GM12892 (cell line): Measurements from ENCODE around the gene CDHR3.

Source experiments
- POLR2A ChIP-seq: IDR thresholded peaks from 2 replicates; pipeline ENCODE4 v1.6.1; 2011; ENCODE audit warnings: low read depth, low read length, control low read depth
- POLR2AphosphoS5 ChIP-seq: IDR thresholded peaks from 2 replicates; pipeline ENCODE4 v1.6.1; 2011; ENCODE audit warnings: low read depth, low read length, control low read depth
- TAF1 ChIP-seq: IDR thresholded peaks from 2 replicates; pipeline ENCODE4 v1.6.1; 2011; ENCODE audit warnings: low read depth, mild to moderate bottlenecking, control low read depth, low read length, borderline replicate concordance

- TF ChIP-seq POLR2AphosphoS5 (no peak), POLR2A (no peak), TAF1 (no peak)
Measured at GRCh38 chr7:105996860-105997737, 34.0 kb downstream of the CDHR3 start.
